ENCODE data around the gene ATG2B. TPM values are rescaled to one million over a fixed set of nuclear protein-coding genes. Genes with fewer than 3 reads are reported as not detected.

ATG2B gene
- total RNA-seq, 4 donors from 2014 or later = 26.1 to 30.8 (median 28.2) TPM

DNA sequence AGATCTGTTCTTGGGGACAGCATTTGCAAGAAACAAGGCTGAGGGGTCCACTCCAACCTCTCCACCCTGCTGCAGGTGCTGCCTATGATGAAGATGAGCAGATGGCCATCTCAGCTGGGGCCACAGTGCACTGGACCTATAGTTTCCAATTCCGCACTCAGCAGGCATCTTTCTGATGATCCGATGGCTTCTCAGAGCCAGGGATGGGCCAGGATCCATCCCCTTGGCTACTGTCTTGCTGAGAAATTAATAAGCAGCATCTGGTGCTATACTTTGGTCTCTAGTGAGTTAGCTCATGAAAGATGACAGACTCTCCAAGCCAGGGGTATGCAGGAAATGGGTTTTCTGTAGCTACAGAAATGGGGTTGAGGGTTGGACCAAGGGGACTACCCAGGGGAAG, 125.5 kb downstream of the ATG2B start:
- TF ChIP-seq, protein P1, sequence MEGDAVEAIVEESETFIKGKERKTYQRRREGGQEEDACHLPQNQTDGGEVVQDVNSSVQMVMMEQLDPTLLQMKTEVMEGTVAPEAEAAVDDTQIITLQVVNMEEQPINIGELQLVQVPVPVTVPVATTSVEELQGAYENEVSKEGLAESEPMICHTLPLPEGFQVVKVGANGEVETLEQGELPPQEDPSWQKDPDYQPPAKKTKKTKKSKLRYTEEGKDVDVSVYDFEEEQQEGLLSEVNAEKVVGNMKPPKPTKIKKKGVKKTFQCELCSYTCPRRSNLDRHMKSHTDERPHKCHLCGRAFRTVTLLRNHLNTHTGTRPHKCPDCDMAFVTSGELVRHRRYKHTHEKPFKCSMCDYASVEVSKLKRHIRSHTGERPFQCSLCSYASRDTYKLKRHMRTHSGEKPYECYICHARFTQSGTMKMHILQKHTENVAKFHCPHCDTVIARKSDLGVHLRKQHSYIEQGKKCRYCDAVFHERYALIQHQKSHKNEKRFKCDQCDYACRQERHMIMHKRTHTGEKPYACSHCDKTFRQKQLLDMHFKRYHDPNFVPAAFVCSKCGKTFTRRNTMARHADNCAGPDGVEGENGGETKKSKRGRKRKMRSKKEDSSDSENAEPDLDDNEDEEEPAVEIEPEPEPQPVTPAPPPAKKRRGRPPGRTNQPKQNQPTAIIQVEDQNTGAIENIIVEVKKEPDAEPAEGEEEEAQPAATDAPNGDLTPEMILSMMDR (IDR thresholded peaks at IDR 0.05; ENCODE audit: low read depth) = no peak

- TF ChIP-seq, protein P1 (IDR thresholded peaks at IDR 0.05; ENCODE audit: low read depth) = no peak
Observed at GRCh38 chr14:96235426-96235825, 127.7 kb downstream of the ATG2B start.

DNA sequence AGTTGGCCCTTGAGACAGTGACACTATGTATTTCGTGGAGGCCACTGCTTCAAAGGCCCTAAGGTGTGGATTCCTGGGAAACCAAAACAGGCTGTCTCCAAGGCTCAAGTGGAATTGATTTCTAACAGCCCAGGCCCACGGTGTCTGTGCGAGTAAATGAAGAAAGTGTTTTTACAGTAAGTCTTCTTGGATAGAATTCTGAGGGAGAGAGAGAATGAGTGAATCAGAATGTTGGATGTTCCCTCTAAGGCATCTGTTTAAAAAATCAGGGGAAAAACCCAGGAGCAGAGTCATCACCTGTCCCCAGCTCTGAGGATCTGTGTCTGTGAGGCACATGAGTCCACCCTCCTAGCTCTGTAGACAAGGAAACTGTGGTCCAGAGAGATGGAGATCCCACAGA, 129.5 kb downstream of the ATG2B start:
- TF ChIP-seq, protein P1 (IDR thresholded peaks at IDR 0.05; ENCODE audit: low read depth) = no peak

DNA sequence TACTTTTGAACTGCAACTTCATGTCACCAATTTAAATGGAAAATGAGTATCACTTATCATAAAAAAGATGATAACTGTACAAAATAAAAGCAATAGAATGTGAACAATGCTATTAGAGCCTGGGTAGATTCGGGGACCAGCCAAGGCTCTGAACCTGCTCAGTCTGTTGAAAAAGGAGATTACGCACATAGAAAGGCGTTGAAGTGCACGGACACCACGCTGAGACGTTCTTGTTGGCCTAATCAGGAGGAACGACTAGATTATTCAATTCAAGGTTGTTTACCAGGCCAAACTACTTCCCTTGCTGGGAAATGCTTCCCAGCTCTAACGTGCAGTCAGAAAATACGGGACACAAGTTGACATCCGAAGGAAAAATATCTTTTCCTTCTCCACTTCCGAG, 130.6 kb downstream of the ATG2B start:
- TF ChIP-seq, protein P1 (IDR thresholded peaks at IDR 0.05; ENCODE audit: low read depth) = no peak

DNA sequence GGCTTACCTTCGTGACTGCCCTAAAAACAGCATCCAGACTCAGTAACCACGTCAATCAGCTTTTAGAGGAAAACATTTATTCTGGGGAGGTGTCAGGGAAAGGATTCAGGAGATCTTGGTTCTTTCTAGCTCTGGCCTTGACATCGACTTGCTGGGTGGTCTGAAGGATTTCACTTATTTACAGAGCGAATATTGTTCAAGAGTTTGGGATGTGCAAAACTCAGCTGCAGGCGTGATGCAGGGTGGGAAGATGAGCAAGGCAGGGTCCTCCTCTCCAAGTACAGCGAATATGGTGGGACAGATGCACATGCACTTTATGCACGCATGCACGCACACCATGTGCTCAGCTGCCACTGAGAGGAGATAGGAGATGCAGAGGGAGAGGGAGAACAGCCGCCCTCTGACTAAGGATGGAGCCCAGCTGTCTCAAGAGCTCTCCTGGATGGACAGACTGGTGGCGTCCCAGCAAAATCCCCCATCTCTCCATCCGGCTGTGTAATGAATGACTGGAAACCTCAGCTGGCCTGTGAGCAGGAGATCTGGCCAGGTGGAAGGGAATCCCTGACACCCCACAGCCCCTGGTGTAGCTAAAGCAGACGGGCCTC, 131.5 kb downstream of the ATG2B start:
- TF ChIP-seq, protein P1 (IDR thresholded peaks at IDR 0.05; ENCODE audit: low read depth) = no peak

GRCh38 chr14:96231056-96231455, 132.1 kb downstream of the ATG2B start:
- TF ChIP-seq, protein P1 (IDR thresholded peaks at IDR 0.05; ENCODE audit: low read depth) = no peak

GRCh38 chr14:96229315-96229714, 133.8 kb downstream of the ATG2B start:
- TF ChIP-seq, protein P1 (IDR thresholded peaks at IDR 0.05; ENCODE audit: low read depth) = no peak

Small RNA genes within 50 kb of the gene (small RNA-seq; reads per million reads assigned to genes)
- not detected for gene RNU2-33P

Other genes with a start within 250 kb of the ATG2B start
- gene BDKRB2, start 158.5 kb downstream of the ATG2B start, total RNA-seq = 1 to 10 TPM; 2.1 to 6.2 (median 2.8) TPM
- gene BDKRB1, start 107.1 kb downstream of the ATG2B start, total RNA-seq = under 1 TPM in 1 of 4 donors, not detected in 3; 0.51 TPM
- 10 to 100 TPM; 11.7 to 20.2 (median 14.9) TPM for gene GSKIP, start 185 bp upstream of the ATG2B start, total RNA-seq
- 10 to 100 TPM in 1 of 4 donors, 1 to 10 TPM in 2, under 1 TPM in 1; 0.85 to 10.2 (median 1.5) TPM for gene AK7, start 28.8 kb upstream of the ATG2B start, total RNA-seq
- 100 to 1,000 TPM; 109 to 253 (median 132) TPM for gene PAPOLA, start 139.0 kb upstream of the ATG2B start, total RNA-seq